ENCODE measurements around the gene AGAP1. TPM values are rescaled to one million over a fixed set of nuclear protein-coding genes. Genes with fewer than 3 reads are reported as not detected.
A peak's percentile ranks its signal among the peaks of the same experiment; 100 is the strongest.

Gene AGAP1
- total and polyA plus RNA-seq, 8 donors, result 5.0 to 27.6 (median 17.4) TPM

GRCh38 chr2:235802542-235802941 lies 308.7 kb downstream of the AGAP1 start:
- Histone ChIP-seq H3K27ac (no peak overlapping the region), H3K27me3 (no peaks in the 10 kb centered on the region), H3K4me1 (no peaks in the 10 kb centered on the region), H3K9me3 (no peaks in the 10 kb centered on the region), H3K4me3 (no peak overlapping the region), H3K36me3 (peaks cover 0 to 18% (median 0%) of the 10 kb centered on the region in 3 donors)
- intact Hi-C loops (cut with DNase I), result no loop called here
- DNase-seq (no peak), FAIRE-seq (no peak), ATAC-seq (no peak)
- TF ChIP-seq CTCF (IDR thresholded peaks at IDR 0.05), result no peak

GRCh38 chr2:235803028-235803427 lies 309.2 kb downstream of the AGAP1 start:
- WGBS, 2 donors, result 98 to 100% methylated on average over 1 of the region's 1 CpG
- no peak for TF ChIP-seq CTCF (IDR thresholded peaks at IDR 0.05)
- DNase-seq (no peak), ATAC-seq (no peak), FAIRE-seq (no peak)
- Histone ChIP-seq H3K27me3 (no peaks in the 10 kb centered on the region), H3K36me3 (peaks cover 0 to 16% (median 0%) of the 10 kb centered on the region in 3 donors), H3K9me3 (no peaks in the 10 kb centered on the region), H3K27ac (no peak overlapping the region), H3K4me1 (no peaks in the 10 kb centered on the region), H3K4me3 (no peak overlapping the region)
- intact Hi-C loops (cut with DNase I), result no loop called here

- intact Hi-C loops (cut with DNase I), result no loop called here
- ATAC-seq (no peak), DNase-seq (no peak), FAIRE-seq (no peak)
- no peak for TF ChIP-seq CTCF (IDR thresholded peaks at IDR 0.05)
- no peak overlapping the region for H3K27ac ChIP-seq
- H3K27me3 ChIP-seq, result no peaks in the 10 kb centered on the region
- WGBS, 2 donors, result 88 to 92% methylated on average over 6 of the region's 6 CpGs
- H3K36me3 ChIP-seq, result peaks cover 0 to 6% (median 0%) of the 10 kb centered on the region in 3 donors
- no peaks in the 10 kb centered on the region for H3K4me1 ChIP-seq
- H3K4me3 ChIP-seq, result no peak overlapping the region
- no peaks in the 10 kb centered on the region for H3K9me3 ChIP-seq
These were observed 310.8 kb downstream of the AGAP1 start for GRCh38 chr2:235804676-235805075.

GRCh38 chr2:235806986-235807750 lies 313.3 kb downstream of the AGAP1 start:
- DNase-seq (peak in 1 of 6 donors; percentile 34), FAIRE-seq (no peak), ATAC-seq (no peak)
- no peak for TF ChIP-seq CTCF (IDR thresholded peaks at IDR 0.05)
- Histone ChIP-seq H3K4me3 (no peak overlapping the region), H3K27me3 (no peaks in the 10 kb centered on the region), H3K9me3 (no peaks in the 10 kb centered on the region), H3K4me1 (no peaks in the 10 kb centered on the region), H3K27ac (no peak overlapping the region), H3K36me3 (peaks cover 0 to 10% (median 3%) of the 10 kb centered on the region in 3 donors)
- intact Hi-C loops (cut with DNase I), result no loop called here
- WGBS, 2 donors, result 90% methylated on average over 29 of the region's 29 CpGs

GRCh38 chr2:235808366-235808765 lies 314.5 kb downstream of the AGAP1 start:
- ATAC-seq (no peak), DNase-seq (peak in 1 of 6 donors; percentile 21), FAIRE-seq (no peak)
- Histone ChIP-seq H3K4me1 (no peaks in the 10 kb centered on the region), H3K27me3 (no peaks in the 10 kb centered on the region), H3K4me3 (no peak overlapping the region), H3K36me3 (peaks cover 0 to 10% (median 3%) of the 10 kb centered on the region in 3 donors), H3K9me3 (no peaks in the 10 kb centered on the region), H3K27ac (no peak overlapping the region)
- WGBS, 2 donors, result 97 to 98% methylated on average over 10 of the region's 10 CpGs
- TF ChIP-seq CTCF (IDR thresholded peaks at IDR 0.05), result no peak
- intact Hi-C loops (cut with DNase I), result no loop called here
